K562 (cell line): Measurements from ENCODE around the gene SYT14.

ENCODE experiments used
- CC2D1A ChIP-seq: fragments of 450-650 bp; IDR thresholded peaks from 2 replicates; pipeline ENCODE4 v1.6.1; 2017; ENCODE audit warnings: mild to moderate bottlenecking
- HDGF ChIP-seq: fragments of 450-650 bp; IDR thresholded peaks from 2 replicates; pipeline ENCODE4 v1.6.1; 2016
- MEF2A ChIP-seq: IDR thresholded peaks from 2 replicates; pipeline ENCODE4 v1.6.1; 2011; ENCODE audit warnings: low read depth, mild to moderate bottlenecking, low read length, moderate library complexity; ENCODE audit not compliant: control insufficient read depth
- MYC ChIP-seq, 2 experiments: fragments of 250-450 bp in 1 of 2; sonication (Bioruptor Pico) in 1 of 2; IDR thresholded peaks; 2 replicates each; pipeline versions ENCODE4 v1.5.1 to v1.6.1; 2012 to 2021; ENCODE audit warnings: low read depth in 2 of 2, borderline replicate concordance in 1 of 2, improper control_type of control experiment in 1 of 2, low read length in 1 of 2, mild to moderate bottlenecking in 1 of 2, moderate library complexity in 1 of 2
- RCOR1 ChIP-seq, 2 experiments: IDR thresholded peaks; 2 replicates each; pipeline ENCODE4 v1.6.1; 2012; ENCODE audit warnings: low read depth in 2 of 2, low read length in 2 of 2, borderline replicate concordance in 1 of 2, improper control_type of control experiment in 1 of 2
- REST ChIP-seq, 2 experiments: fragments of 450-650 bp; formaldehyde crosslinking in 1 of 2; IDR thresholded peaks; 2 replicates each; pipeline versions ENCODE4 v1.4.0 to v1.6.1; 2014 to 2020; ENCODE audit warnings: mild to moderate bottlenecking in 2 of 2, borderline replicate concordance in 1 of 2, low read depth in 1 of 2
- SP1 ChIP-seq: sonication (generic); formaldehyde crosslinking; IDR thresholded peaks from 2 replicates; pipeline ENCODE4 v1.8.1; 2022; ENCODE audit warnings: mild to moderate bottlenecking, missing genetic modification reagents
- SP2 ChIP-seq: IDR thresholded peaks from 2 replicates; pipeline ENCODE4 v1.6.1; 2011; ENCODE audit warnings: mild to moderate bottlenecking, low read depth, low read length, moderate library complexity; ENCODE audit not compliant: poor library complexity, severe bottlenecking; ENCODE audit errors: extremely low read depth
- ZKSCAN3 ChIP-seq: fragments of 250-450 bp; sonication (Bioruptor Pico); IDR thresholded peaks from 2 replicates; pipeline ENCODE4 v1.4.0; 2020
- ZNF146 ChIP-seq: IDR thresholded peaks from one replicate; pipeline ENCODE4 v1.6.1; 2018; ENCODE audit warnings: missing compliant biosample characterization; ENCODE audit not compliant: unreplicated experiment
- ZSCAN32 ChIP-seq: fragments of 450-650 bp; formaldehyde crosslinking; IDR thresholded peaks from 2 replicates; pipeline ENCODE4 v1.4.0; 2020; ENCODE audit warnings: mild to moderate bottlenecking, moderate library complexity
- TF ChIP-seq, protein P1 (sequence below), 3 experiments: IDR thresholded peaks in 2 of 3; conservative IDR thresholded peaks in 1 of 3; 2 replicates each; pipeline ENCODE4 v1.5.1; 2011 to 2012; ENCODE audit warnings: low read length in 3 of 3, mild to moderate bottlenecking in 3 of 3, control low read depth in 2 of 3, improper control_type of control experiment in 1 of 3, inconsistent platforms in 1 of 3, low read depth in 1 of 3, mixed read lengths in 1 of 3, moderate library complexity in 1 of 3; ENCODE audit not compliant: insufficient read depth in 2 of 3

DNA sequence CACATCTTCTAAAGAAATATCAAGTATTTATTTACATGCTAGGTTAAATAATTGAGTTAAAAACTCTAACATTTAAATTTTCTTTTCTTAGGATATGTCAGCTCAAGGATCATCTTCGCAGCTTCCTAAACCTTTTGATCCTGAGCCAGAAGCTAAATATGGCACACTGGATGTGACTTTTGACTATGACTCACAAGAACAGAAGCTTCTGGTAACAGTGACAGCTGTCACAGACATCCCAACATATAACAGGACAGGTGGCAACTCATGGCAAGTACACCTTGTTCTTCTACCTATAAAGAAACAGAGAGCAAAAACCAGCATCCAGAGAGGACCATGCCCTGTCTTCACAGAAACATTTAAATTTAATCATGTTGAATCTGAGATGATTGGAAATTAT lies 161.9 kb downstream of the SYT14 start:
- TF ChIP-seq CC2D1A (no peak), MYC (IDR thresholded peaks at IDR 0.05; ENCODE audit: low read depth, low read length) (no peak), MYC (CRISPR knock-in tag; IDR thresholded peaks at IDR 0.05; ENCODE audit: borderline replicate concordance, low read depth) (no peak), HDGF (no peak), SP2 (no peak), REST (IDR thresholded peaks at IDR 0.05; ENCODE audit: borderline replicate concordance) (no peak), REST (CRISPR knock-in tag; IDR thresholded peaks at IDR 0.05; ENCODE audit: low read depth) (no peak), RCOR1 (IDR thresholded peaks at IDR 0.05; ENCODE audit: borderline replicate concordance in 1 of 2, low read depth in 2 of 2, low read length in 2 of 2) (no peak), MEF2A (no peak), ZSCAN32 (CRISPR knock-in tag) (no peak), ZNF146 (CRISPR knock-in tag) (no peak), ZKSCAN3 (no peak), SP1 (CRISPR knock-in tag) (no peak)
- TF ChIP-seq, protein P1, sequence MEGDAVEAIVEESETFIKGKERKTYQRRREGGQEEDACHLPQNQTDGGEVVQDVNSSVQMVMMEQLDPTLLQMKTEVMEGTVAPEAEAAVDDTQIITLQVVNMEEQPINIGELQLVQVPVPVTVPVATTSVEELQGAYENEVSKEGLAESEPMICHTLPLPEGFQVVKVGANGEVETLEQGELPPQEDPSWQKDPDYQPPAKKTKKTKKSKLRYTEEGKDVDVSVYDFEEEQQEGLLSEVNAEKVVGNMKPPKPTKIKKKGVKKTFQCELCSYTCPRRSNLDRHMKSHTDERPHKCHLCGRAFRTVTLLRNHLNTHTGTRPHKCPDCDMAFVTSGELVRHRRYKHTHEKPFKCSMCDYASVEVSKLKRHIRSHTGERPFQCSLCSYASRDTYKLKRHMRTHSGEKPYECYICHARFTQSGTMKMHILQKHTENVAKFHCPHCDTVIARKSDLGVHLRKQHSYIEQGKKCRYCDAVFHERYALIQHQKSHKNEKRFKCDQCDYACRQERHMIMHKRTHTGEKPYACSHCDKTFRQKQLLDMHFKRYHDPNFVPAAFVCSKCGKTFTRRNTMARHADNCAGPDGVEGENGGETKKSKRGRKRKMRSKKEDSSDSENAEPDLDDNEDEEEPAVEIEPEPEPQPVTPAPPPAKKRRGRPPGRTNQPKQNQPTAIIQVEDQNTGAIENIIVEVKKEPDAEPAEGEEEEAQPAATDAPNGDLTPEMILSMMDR (IDR thresholded peaks at IDR 0.05 in 2 of 3, conservative IDR thresholded peaks at IDR 0.05 in 1 of 3; ENCODE audit: insufficient read depth in 2 of 3, low read depth in 1 of 3, low read length in 3 of 3), result no peak
